ENCODE data around the gene HELZ. TPM values are rescaled to one million over a fixed set of nuclear protein-coding genes. Genes with fewer than 3 reads are reported as not detected.

Gene HELZ
- total RNA-seq, 4 donors from 2014 or later, result 21.0 to 47.0 (median 38.9) TPM

DNA sequence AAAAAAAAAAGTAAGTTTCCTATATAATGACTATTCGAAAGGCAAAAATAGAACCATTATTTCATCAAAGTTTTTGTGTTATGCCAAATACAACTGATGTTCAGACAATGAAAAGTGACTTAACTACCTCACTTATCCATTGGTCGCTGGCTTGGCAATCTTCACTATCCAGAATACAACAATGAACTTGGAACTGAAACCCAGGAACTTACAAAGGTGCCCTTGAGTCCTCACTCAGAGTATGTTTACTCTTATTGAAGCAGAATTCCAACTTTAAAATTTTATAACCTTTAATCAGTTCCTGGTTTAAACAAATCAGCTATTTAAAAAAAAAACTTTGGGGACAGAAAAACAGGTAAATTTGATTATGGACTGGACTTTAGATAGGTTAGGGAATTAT, 34.1 kb downstream of the HELZ start:
- no peaks in the 10 kb centered on the region for H3K4me1 ChIP-seq
- H3K9me3 ChIP-seq, result no peaks in the 10 kb centered on the region
- intact Hi-C loops (cut with DNase I; ENCODE audit: low total_unique reads) (no loop called here), in situ Hi-C loops (cut with MboI; ENCODE audit: low sequenced_read_pairs in 4 of 4) (no loop called here)
- H3K27me3 ChIP-seq, result no peaks in the 10 kb centered on the region
- no peak for ATAC-seq
- TF ChIP-seq POLR2A (IDR thresholded peaks at IDR 0.05), result no peak
- TF ChIP-seq, protein P1, sequence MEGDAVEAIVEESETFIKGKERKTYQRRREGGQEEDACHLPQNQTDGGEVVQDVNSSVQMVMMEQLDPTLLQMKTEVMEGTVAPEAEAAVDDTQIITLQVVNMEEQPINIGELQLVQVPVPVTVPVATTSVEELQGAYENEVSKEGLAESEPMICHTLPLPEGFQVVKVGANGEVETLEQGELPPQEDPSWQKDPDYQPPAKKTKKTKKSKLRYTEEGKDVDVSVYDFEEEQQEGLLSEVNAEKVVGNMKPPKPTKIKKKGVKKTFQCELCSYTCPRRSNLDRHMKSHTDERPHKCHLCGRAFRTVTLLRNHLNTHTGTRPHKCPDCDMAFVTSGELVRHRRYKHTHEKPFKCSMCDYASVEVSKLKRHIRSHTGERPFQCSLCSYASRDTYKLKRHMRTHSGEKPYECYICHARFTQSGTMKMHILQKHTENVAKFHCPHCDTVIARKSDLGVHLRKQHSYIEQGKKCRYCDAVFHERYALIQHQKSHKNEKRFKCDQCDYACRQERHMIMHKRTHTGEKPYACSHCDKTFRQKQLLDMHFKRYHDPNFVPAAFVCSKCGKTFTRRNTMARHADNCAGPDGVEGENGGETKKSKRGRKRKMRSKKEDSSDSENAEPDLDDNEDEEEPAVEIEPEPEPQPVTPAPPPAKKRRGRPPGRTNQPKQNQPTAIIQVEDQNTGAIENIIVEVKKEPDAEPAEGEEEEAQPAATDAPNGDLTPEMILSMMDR (IDR thresholded peaks at IDR 0.05 in 4 of 5, conservative IDR thresholded peaks at IDR 0.05 in 1 of 5), result no peak
- no peaks in the 10 kb centered on the region for H3K36me3 ChIP-seq
- no peak overlapping the region for H3K4me3 ChIP-seq
- H3K27ac ChIP-seq, result no peak overlapping the region
- no peak for DNase-seq

DNA sequence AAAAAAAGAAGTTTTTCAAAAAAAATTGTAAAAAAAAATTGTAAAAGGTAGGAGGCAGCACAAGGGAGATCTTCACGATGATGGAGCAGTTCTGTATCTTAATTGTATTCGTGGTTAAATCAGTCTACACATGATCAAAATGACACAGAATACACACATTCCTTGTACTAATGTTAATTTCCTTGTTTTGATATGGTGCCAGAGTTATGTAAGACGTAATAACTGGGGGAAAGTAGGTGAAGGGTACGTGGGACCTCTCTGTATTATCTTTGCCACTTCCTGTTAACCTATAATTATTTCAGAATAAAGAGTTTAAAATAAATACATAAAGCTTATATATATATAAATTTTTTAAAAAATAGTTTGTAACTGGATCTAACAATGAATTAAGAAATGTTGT, 36.8 kb downstream of the HELZ start:
- intact Hi-C loops (cut with DNase I; ENCODE audit: low total_unique reads) (no loop called here), in situ Hi-C loops (cut with MboI; ENCODE audit: low sequenced_read_pairs in 4 of 4) (no loop called here)
- no peaks in the 10 kb centered on the region for H3K36me3 ChIP-seq
- H3K4me3 ChIP-seq, result no peak overlapping the region
- ATAC-seq (no peak), DNase-seq (no peak)
- H3K9me3 ChIP-seq, result no peaks in the 10 kb centered on the region
- H3K27ac ChIP-seq, result no peak overlapping the region
- no peaks in the 10 kb centered on the region for H3K27me3 ChIP-seq
- TF ChIP-seq, protein P1 (IDR thresholded peaks at IDR 0.05 in 4 of 5, conservative IDR thresholded peaks at IDR 0.05 in 1 of 5), result no peak
- TF ChIP-seq POLR2A (IDR thresholded peaks at IDR 0.05), result no peak
- H3K4me1 ChIP-seq, result no peaks in the 10 kb centered on the region

DNA sequence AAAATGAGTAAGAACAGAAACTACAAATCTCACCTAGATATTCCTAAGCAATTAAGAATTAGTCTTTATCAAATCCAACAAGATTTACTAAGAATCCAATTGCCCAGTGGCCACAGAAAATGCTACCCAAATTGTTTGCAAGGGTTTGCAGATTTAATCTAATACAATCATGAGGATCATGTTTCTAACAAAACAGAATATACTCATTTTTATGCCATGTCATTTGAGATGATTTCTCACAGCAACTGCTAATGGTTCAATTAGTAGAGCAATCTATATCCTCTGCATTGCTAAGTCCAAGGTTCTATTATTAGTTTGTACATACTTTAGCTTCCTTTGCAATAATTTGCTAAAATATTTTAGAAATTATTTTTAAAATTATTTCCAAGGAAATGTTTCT, 41.2 kb downstream of the HELZ start:
- Histone ChIP-seq H3K27ac (no peak overlapping the region), H3K4me3 (no peak overlapping the region), H3K27me3 (no peaks in the 10 kb centered on the region), H3K9me3 (no peaks in the 10 kb centered on the region), H3K36me3 (peaks cover 0 to 24% of the 10 kb centered on the region in 2 donors), H3K4me1 (no peaks in the 10 kb centered on the region)
- intact Hi-C loops (cut with DNase I; ENCODE audit: low total_unique reads) (no loop called here), in situ Hi-C loops (cut with MboI; ENCODE audit: low sequenced_read_pairs in 4 of 4) (no loop called here)
- ATAC-seq (no peak), DNase-seq (no peak)
- TF ChIP-seq POLR2A (IDR thresholded peaks at IDR 0.05), result no peak
- TF ChIP-seq, protein P1 (IDR thresholded peaks at IDR 0.05 in 4 of 5, conservative IDR thresholded peaks at IDR 0.05 in 1 of 5), result no peak

DNA sequence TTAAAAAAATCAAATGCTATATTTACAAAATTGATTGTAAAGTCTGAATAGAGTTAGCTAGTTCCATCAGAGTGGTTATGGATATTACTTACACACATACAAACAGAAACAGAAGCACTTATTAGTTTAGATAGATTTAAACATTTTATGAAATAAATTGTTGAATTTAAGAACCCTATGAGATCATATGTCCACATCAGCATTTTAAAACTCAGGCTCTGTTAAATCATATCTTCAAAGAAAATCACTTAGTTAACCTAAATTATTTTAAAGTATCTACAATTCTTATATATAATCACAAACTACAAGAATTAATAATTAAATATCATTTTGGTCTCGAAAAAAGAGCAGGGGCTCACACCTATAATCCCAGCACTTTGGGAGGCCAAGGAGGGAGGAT, 42.5 kb downstream of the HELZ start:
- ATAC-seq, result no peak
- Histone ChIP-seq H3K9me3 (no peaks in the 10 kb centered on the region), H3K36me3 (peaks cover 0 to 24% of the 10 kb centered on the region in 2 donors), H3K4me1 (peaks cover 0 to 4% of the 10 kb centered on the region in 2 donors), H3K4me3 (no peak overlapping the region), H3K27ac (no peak overlapping the region), H3K27me3 (no peaks in the 10 kb centered on the region)
- TF ChIP-seq, protein P1 (IDR thresholded peaks at IDR 0.05 in 4 of 5, conservative IDR thresholded peaks at IDR 0.05 in 1 of 5), result no peak
- TF ChIP-seq POLR2A (IDR thresholded peaks at IDR 0.05), result no peak
- in situ Hi-C loops (cut with MboI; ENCODE audit: low sequenced_read_pairs in 4 of 4) (no loop called here), intact Hi-C loops (cut with DNase I; ENCODE audit: low total_unique reads) (no loop called here)
- DNase-seq, result no peak

DNA sequence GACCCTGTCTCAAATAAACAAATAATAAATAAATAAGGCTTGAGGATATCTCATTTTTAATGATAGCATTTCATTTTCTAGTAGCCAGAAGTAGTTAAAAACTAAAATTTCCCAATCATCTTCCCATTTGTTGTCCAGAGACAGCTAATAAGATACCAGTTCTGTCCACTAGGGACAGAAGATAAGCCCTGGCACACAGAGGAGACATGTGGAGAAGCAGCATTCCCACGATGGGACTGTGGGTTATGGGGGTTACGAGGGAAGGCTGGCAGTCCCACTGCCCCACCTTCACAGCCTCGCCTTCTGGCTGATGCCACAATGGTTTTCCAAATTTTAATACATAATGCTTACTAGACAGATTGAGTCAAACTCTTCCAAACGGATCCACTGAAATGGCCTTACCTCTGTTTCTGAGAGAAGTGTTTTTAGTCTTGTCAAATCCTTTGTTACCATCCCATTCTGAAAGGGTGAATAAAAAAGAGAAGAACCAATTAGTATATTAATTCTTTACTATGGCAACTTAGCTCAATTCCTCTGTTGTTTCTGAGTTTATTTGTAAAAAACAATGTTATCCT, 44.2 kb downstream of the HELZ start:
- no peak overlapping the region for H3K27ac ChIP-seq
- no peaks in the 10 kb centered on the region for H3K9me3 ChIP-seq
- no peaks in the 10 kb centered on the region for H3K27me3 ChIP-seq
- H3K4me3 ChIP-seq, result no peak overlapping the region
- TF ChIP-seq, protein P1 (IDR thresholded peaks at IDR 0.05 in 4 of 5, conservative IDR thresholded peaks at IDR 0.05 in 1 of 5), result peak in 2 of 5 experiments; percentile 17 to 41
- no peak for TF ChIP-seq POLR2A (IDR thresholded peaks at IDR 0.05)
- DNase-seq, result no peak
- ATAC-seq, result no peak
- in situ Hi-C loops (cut with MboI; ENCODE audit: low sequenced_read_pairs in 4 of 4) (no loop called here), intact Hi-C loops (cut with DNase I; ENCODE audit: low total_unique reads) (no loop called here)
- H3K4me1 ChIP-seq, result peaks cover 0 to 4% of the 10 kb centered on the region in 2 donors
- peaks cover 0 to 24% of the 10 kb centered on the region in 2 donors for H3K36me3 ChIP-seq

Measured in gastrocnemius medialis (tissue), 4 donors.